ENCODE data around the gene OGN.

GRCh38 chr9:92333282-92333634 lies 71.1 kb downstream of the OGN start:
- TF ChIP-seq CTCF (IDR thresholded peaks at IDR 0.05) (no peak), POLR2A (IDR thresholded peaks at IDR 0.05) (no peak), EP300 (IDR thresholded peaks at IDR 0.05; ENCODE audit: low read depth) (no peak), POLR2AphosphoS5 (IDR thresholded peaks at IDR 0.05) (no peak)

Data from transverse colon (tissue), 4 donors.